ENCODE measurements around the gene ATG16L2. TPM values are rescaled to one million over a fixed set of nuclear protein-coding genes. Genes with fewer than 3 reads are reported as not detected.

ATG16L2 gene
- total and polyA plus RNA-seq, 2 donors (not counting 3 experiments of a cell fraction or from before 2014, with no cell fraction given) = 26.5 to 30.5 TPM

GRCh38 chr11:72871119-72871518, 56.9 kb downstream of the ATG16L2 start:
- H3K79me2 ChIP-seq (ENCODE audit: control insufficient read depth, insufficient read depth, low read length) = no peaks in the 10 kb centered on the region
- H3K4me3 ChIP-seq (replicated peaks in 1 of 3; ENCODE audit: insufficient read depth in 1 of 3, low read depth in 1 of 3, low read length in 3 of 3) = no peak overlapping the region
- no TSS peak for BruUV-seq (replicated peaks)
- dilution Hi-C loops (cut with MboI; ENCODE audit: extremely low pct_ligation_motif_present, low sequenced_read_pairs) (no loop called here), intact Hi-C loops (cut with micrococcal nuclease) (no loop called here)
- H3K4me2 ChIP-seq (ENCODE audit: insufficient read depth, low read length) = no peak overlapping the region
- TF ChIP-seq FOS (IDR thresholded peaks at IDR 0.05; ENCODE audit: borderline replicate concordance, insufficient read depth, low read length) = no peak
- no peak for TF ChIP-seq EZH2 (IDR thresholded peaks at IDR 0.05; ENCODE audit: borderline replicate concordance, low read depth, low read length, severe bottlenecking)
- TF ChIP-seq MAX (IDR thresholded peaks at IDR 0.05; ENCODE audit: insufficient read depth, insufficient read length) = no peak
- TF ChIP-seq JUN (IDR thresholded peaks at IDR 0.05; ENCODE audit: borderline replicate concordance, insufficient read depth, insufficient read length, low read depth) = no peak
- TF ChIP-seq POLR2AphosphoS5 (IDR thresholded peaks at IDR 0.05; ENCODE audit: insufficient read depth, low read depth, low read length) = no peak
- no peak for TF ChIP-seq POLR2A (IDR thresholded peaks at IDR 0.05; ENCODE audit: low read depth, low read length)
- no peak for TF ChIP-seq CTCF (IDR thresholded peaks at IDR 0.05; ENCODE audit: extremely low read depth in 1 of 2, insufficient read depth in 1 of 2, low read depth in 1 of 2, low read length in 2 of 2)
- TF ChIP-seq GATA2 (IDR thresholded peaks at IDR 0.05; ENCODE audit: insufficient read depth, insufficient read length, low read depth, low read length) = no peak
- no peak for TF ChIP-seq MYC (IDR thresholded peaks at IDR 0.05; ENCODE audit: low read depth, low read length)
- ChIA-PET CTCF (interaction anchor here (0.5 to 1.7 kb wide), 5 partner anchors 8 to 306 kb away, joined by 3 to 4 read pairs (median 3); no protein-coding TSS in a partner anchor), POLR2A (no interaction called here)
- DNase-seq (ENCODE audit: low read depth, low spot score) (no peak), FAIRE-seq (no peak)
- H3K4me1 ChIP-seq (ENCODE audit: control insufficient read depth, extremely low read depth, insufficient read depth, low read length) = peaks cover 9% of the 10 kb centered on the region
- H3K9me3 ChIP-seq (replicated peaks; ENCODE audit: control insufficient read depth, insufficient read depth, low read length) = no peaks in the 10 kb centered on the region
- no peak overlapping the region for H3K27ac ChIP-seq (ENCODE audit: insufficient read depth, low read depth, low read length)
- H3K27me3 ChIP-seq (ENCODE audit: control insufficient read depth in 2 of 2, insufficient read depth in 2 of 2, low read length in 2 of 2) = no peaks in the 10 kb centered on the region
- no peaks in the 10 kb centered on the region for H3K9me1 ChIP-seq (replicated peaks; ENCODE audit: control insufficient read depth, extremely low read depth, insufficient read depth, low read length)
- H2AFZ ChIP-seq (ENCODE audit: low read depth, low read length) = no peak overlapping the region
- no peak overlapping the region for H3K9ac ChIP-seq (replicated peaks; ENCODE audit: extremely low read depth, insufficient read depth, low read length)
- no peaks in the 10 kb centered on the region for H4K20me1 ChIP-seq (replicated peaks; ENCODE audit: control insufficient read depth, extremely low read depth, insufficient read depth, low read length)
- H3K36me3 ChIP-seq (ENCODE audit: control insufficient read depth in 2 of 2, extremely low read depth in 1 of 2, insufficient read depth in 2 of 2, low read length in 2 of 2) = peaks cover 3 to 6% of the 10 kb centered on the region in 2 experiments

All from endothelial cell of umbilical vein (primary cell).